ENCODE measurements around the gene SLC41A3.

DNA sequence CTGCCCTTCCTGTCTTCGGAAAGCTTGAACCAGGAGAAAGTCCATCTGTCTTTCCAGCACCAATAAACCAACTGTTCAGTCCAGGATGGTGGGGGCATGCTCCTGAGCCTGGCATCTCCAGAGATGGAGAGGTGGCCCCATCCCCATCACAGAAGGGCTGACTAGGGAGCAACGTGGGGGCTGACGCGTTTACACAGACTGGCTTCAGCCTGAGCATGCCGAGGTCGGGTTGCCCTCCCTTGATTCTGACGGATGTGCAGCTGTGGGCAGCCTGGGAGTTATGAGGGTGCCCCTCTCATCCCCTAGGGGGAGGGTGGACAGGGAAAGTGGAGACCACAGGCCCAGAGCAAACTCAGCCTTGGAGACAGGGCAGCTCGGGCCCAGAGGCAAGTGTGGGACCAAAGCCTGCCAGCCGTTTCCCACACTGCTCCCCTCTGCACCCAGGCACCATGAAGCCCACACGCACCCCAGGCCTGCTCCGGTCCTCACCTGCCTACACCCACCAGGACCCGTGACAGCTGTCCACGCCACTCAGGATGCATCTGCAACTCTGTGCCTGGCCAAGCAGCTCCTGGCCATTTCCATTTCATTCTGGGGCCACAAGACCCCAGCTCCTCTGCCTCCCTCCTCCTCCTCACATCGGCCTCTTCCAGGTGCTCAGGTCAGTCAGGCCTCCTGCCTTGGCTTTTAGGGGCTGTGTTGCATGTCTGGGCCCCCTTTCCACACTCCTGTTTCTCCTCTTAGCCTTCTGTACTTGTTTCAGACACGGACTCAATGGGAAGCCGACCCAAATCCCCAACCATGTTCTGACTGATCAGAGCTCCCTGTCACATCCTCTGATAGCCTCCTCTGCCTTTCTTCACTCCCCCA is 48.2 kb upstream of the SLC41A3 start:
- TF ChIP-seq EZH2 (IDR thresholded peaks at IDR 0.05; ENCODE audit: low read length, missing control alignments), result no peak
- TF ChIP-seq, protein P1, sequence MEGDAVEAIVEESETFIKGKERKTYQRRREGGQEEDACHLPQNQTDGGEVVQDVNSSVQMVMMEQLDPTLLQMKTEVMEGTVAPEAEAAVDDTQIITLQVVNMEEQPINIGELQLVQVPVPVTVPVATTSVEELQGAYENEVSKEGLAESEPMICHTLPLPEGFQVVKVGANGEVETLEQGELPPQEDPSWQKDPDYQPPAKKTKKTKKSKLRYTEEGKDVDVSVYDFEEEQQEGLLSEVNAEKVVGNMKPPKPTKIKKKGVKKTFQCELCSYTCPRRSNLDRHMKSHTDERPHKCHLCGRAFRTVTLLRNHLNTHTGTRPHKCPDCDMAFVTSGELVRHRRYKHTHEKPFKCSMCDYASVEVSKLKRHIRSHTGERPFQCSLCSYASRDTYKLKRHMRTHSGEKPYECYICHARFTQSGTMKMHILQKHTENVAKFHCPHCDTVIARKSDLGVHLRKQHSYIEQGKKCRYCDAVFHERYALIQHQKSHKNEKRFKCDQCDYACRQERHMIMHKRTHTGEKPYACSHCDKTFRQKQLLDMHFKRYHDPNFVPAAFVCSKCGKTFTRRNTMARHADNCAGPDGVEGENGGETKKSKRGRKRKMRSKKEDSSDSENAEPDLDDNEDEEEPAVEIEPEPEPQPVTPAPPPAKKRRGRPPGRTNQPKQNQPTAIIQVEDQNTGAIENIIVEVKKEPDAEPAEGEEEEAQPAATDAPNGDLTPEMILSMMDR (conservative IDR thresholded peaks at IDR 0.05 in 1 of 2, IDR thresholded peaks at IDR 0.05 in 1 of 2; ENCODE audit: low read depth in 1 of 2, low read length in 2 of 2), result no peak
